GM21423 (cell line): ENCODE measurements around the gene NTM.

Source experiments
- ATAC-seq: cut with Tn5 transposase; IDR thresholded peaks from one replicate; pipeline ENCODE4 v1.9.1; 2021; ENCODE audit warnings: mild to moderate bottlenecking, moderate library complexity; ENCODE audit not compliant: unreplicated experiment

The NTM gene

GRCh38 chr11:132211479-132211878 lies 841.1 kb downstream of the NTM start:
- ATAC-seq: no peak

GRCh38 chr11:132217856-132218255 lies 847.4 kb downstream of the NTM start:
- no peak for ATAC-seq

DNA sequence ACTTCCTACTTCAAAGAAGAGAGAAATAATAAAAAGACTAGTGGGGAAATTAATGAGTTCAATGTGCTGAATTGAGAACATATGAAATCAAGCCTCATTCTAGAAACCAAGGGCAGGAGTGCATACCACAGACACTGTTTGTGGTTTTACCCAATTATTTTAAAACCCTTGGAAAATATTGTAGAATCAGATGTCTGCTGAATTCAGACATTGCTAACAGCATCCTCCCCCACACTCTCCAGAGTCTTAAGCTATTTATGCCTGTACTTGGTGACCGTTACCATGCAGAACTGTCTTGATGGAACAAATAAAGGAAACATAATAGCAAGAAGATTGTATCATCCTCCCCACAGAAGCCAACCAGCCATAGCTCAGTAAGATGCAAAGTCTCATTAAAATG lies 850.1 kb downstream of the NTM start:
- no peak for ATAC-seq

- ATAC-seq: no peak
Observed at GRCh38 chr11:132222345-132222744, 851.9 kb downstream of the NTM start.

GRCh38 chr11:132226522-132226921 lies 856.1 kb downstream of the NTM start:
- no peak for ATAC-seq

DNA sequence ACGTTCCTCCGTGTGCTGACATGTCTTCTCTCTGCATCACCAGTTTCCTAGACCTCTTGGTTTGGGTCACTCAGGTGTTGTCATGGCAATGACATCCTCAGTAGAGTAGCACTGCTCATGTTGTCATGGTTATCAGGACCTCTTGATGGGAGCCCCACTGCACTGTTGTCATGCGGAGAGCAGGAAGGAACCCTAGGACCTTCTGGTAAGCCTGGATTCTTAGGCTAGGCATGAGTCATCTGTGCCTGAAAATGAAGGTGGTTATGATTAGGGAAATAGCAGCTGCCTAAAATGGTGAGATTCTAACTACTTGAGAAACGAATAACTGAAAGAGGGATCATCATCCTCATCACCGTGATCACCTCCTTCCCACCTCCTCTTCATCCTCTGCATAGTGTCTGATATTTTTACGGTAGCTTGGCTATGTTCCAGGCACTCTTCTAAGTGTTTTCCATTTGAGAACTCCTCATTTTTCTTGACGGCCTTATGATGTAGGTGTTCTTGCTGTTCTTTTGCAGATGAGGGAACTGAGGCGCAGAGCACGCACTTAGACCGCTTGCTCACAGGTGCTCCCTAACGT lies 858.4 kb downstream of the NTM start:
- no peak for ATAC-seq

GRCh38 chr11:132231656-132232347 lies 861.4 kb downstream of the NTM start:
- ATAC-seq: no peak

GRCh38 chr11:132234878-132235277 lies 864.5 kb downstream of the NTM start:
- ATAC-seq: no peak

DNA sequence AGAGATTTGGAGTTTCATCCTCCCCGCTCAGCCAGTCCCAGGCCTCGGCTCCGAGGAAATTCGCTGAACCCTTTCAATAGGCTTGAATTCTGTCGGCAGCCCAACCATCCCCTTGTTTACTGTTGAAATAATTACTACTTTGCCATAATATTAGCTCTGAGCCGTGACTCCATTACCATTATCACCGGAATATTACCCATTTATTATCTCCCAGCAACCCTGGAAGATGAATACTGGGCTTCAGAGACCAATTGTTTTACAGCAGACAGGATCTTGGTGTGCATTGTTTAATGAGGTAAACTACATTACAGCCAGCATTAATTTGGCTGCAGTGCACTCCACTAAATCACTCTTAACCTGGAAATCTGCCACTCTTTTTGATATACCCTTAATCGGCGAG lies 867.4 kb downstream of the NTM start:
- ATAC-seq: no peak

DNA sequence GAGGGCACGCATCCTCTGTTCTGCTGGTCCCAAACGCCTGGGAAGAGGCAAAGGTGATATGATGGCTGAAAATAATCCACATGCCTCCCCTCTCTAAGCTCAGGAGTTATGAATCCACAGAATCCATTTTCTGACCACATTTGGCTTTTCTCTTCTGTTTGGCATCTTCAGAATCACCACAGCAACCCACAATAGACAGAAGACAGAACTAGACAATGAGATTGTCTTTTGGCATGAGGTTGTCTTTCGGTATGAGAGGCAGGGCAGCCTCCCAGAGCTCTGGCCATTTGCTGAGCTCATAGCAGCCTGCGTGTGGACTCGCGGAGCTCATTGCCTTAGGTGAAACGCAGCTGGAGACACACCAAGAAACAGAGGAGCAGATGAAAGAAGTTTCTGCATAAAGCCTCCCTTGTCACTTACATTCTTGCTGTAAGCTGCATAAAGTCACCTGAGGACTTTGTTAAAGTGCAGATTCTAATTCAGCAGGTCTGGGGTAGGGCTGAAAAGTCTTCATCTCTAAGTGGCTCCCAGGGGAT lies 868.0 kb downstream of the NTM start:
- no peak for ATAC-seq

- ATAC-seq: no peak
Observed at GRCh38 chr11:132240374-132240773, 870.0 kb downstream of the NTM start.

DNA sequence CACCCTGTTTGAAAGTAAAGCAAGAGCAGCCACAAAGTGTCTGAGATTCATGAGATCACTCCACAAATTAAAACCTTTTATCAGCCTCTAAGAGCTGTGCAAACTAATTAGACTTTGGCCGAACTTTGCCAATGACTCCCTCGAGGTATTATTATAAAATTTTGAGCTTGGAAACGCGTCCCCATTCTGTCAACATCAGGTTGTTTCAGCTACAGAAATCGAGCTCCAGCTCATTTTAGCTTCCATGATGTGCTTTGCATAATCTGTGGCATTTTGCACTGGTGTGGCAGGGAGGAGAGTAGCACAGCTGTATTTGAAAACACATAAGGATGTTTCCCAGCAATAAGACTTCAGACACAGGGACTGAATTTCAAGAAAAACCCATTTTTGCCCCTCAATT lies 872.2 kb downstream of the NTM start:
- no peak for ATAC-seq

- no peak for ATAC-seq
Observed at GRCh38 chr11:132244846-132245245, 874.4 kb downstream of the NTM start.

- no peak for ATAC-seq
Observed at GRCh38 chr11:132245403-132246385, 875.3 kb downstream of the NTM start.

DNA sequence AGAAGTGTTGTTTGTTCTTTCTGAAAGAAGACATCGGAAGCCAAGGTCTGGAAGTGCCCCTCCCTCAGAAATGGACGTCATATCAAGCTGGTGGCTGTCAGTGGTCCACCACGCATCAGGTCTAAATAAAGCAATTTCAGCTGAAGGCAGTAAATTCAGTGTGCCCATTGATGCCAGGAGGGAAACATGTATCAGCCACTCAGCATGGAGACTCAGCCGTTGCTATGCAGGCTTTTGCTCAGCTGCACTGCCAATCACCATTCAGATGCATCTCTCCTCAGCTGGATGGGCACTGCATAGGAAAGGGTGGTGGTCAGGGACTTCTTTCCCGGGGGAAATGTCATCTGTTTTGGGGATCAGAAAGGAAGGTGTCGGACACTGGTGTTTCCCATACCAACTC lies 878.2 kb downstream of the NTM start:
- ATAC-seq: no peak

GRCh38 chr11:132249256-132249655 lies 878.8 kb downstream of the NTM start:
- no peak for ATAC-seq

- ATAC-seq: no peak
Observed at GRCh38 chr11:132251061-132251460, 880.6 kb downstream of the NTM start.

DNA sequence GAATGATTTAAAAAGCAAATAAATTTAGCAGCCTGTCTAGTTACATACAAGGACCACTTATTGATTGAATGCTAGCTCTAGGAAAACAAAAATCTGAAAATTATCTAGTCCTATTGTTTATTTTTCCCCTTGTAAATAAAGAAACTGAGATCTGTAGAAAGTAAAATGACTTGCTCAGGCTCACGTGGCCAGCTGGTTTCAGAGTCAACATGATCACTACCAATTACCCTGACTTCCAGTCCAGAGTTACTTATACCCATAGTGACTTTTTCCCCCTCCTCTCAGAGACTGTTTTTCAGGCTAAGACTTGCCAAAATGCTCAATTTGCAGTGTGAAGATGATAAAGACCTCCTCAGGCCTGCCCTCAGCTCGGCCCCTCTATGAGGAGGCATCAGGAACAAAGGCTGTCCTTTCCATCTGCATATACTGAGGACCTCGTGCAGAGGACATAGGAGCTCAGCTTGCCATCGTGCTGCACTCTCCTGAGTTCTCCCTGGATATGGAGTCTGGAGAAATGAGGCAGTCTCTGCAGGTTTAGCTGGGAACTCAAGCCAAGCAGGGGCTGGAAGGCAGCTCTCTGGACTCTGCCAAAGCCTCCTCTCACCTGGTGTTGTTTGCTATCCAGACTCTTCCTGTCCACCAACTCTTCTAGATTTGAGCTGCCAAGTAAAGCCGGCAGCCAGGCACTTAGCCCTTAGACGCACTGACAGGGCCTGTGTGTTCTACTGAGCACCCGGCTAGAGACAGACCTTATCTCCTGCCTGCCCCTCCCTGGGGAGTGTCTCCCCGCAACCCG lies 883.3 kb downstream of the NTM start:
- no peak for ATAC-seq

- no peak for ATAC-seq
Observed at GRCh38 chr11:132254906-132255305, 884.5 kb downstream of the NTM start.

DNA sequence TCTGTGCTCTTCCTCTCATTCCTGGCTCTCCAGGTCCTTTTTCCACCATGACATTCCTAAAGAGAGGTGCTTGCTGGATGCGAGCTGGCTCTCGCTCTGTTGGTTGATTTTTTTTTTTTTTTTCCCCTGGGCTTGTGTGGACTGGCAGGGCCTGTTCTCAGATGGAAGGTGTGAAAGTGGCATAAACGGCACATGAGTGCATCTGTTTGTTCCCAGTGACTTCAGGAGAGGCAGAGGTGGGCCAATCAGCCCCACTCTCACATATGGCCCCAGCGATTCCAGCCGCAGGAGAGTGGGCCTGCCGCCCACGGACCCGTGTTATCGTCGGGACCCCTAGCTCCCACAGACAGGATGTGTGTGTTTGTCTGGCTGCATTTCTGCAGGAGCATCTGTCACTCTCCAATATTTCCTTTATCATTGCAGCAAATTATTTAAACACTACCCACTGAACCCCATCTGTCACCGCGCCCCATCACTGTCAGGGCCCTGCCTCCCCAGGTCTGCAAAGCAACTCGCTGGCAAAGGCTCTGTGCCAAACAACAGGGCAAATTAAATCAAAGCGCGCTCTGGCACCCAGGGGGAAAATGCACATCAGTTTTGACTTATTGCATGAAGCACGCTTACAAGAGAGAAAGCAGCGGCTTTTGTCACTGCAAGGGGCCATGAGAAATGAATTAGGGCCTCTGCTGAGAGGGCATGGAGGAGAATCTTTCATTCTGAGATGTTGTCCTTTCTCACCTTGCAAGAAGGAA lies 886.3 kb downstream of the NTM start:
- ATAC-seq: no peak
